Ishikawa (cell line): ENCODE results near the gene CYP11A1.

Source experiments
- CEBPB ChIP-seq: IDR thresholded peaks from 2 replicates; pipeline ENCODE4 v1.6.1; 2012
- CREB1 ChIP-seq: IDR thresholded peaks from 2 replicates; pipeline ENCODE4 v1.6.1; 2012; ENCODE audit warnings: low read depth
- EGR1 ChIP-seq: IDR thresholded peaks from 2 replicates; pipeline ENCODE4 v1.6.1; 2012
- EP300 ChIP-seq: IDR thresholded peaks from 2 replicates; pipeline ENCODE4 v1.6.1; 2012; ENCODE audit warnings: borderline replicate concordance
- FOXM1 ChIP-seq: IDR thresholded peaks from 2 replicates; pipeline ENCODE4 v1.6.1; 2012; ENCODE audit warnings: low read depth, borderline replicate concordance
- NFIC ChIP-seq: IDR thresholded peaks from 2 replicates; pipeline ENCODE4 v1.6.1; 2012
- RAD21 ChIP-seq: IDR thresholded peaks from 2 replicates; pipeline ENCODE4 v1.6.1; 2012; ENCODE audit warnings: low read depth
- REST ChIP-seq: IDR thresholded peaks from 2 replicates; pipeline ENCODE4 v1.6.1; 2012; ENCODE audit warnings: low read depth, mild to moderate bottlenecking
- TAF1 ChIP-seq: IDR thresholded peaks from 2 replicates; pipeline ENCODE4 v1.6.1; 2012; ENCODE audit warnings: low read depth, mild to moderate bottlenecking
- TCF12 ChIP-seq: IDR thresholded peaks from 2 replicates; pipeline ENCODE4 v1.6.1; 2012; ENCODE audit warnings: low read depth
- TEAD4 ChIP-seq: IDR thresholded peaks from 2 replicates; pipeline ENCODE4 v1.6.1; 2012
- YY1 ChIP-seq: IDR thresholded peaks from 2 replicates; pipeline ENCODE4 v1.6.1; 2012; ENCODE audit warnings: low read depth
- ZBTB7A ChIP-seq: IDR thresholded peaks from 2 replicates; pipeline ENCODE4 v1.6.1; 2012; ENCODE audit warnings: low read depth
- TF ChIP-seq, protein P1 (sequence below): IDR thresholded peaks from 2 replicates; pipeline ENCODE4 v1.6.1; 2012
- TF ChIP-seq, protein P2 (sequence below): IDR thresholded peaks from 2 replicates; pipeline ENCODE4 v1.6.1; 2012

CYP11A1 gene

GRCh38 chr15:74314795-74315438 lies 52.5 kb downstream of the CYP11A1 start:
- TF ChIP-seq, protein P1, sequence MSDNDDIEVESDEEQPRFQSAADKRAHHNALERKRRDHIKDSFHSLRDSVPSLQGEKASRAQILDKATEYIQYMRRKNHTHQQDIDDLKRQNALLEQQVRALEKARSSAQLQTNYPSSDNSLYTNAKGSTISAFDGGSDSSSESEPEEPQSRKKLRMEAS = no peak
- TF ChIP-seq ZBTB7A (no peak), TCF12 (no peak), EGR1 (no peak), CEBPB (no peak), TAF1 (no peak)

GRCh38 chr15:74313889-74314288 lies 53.6 kb downstream of the CYP11A1 start:
- no peak for TF ChIP-seq EGR1
- no peak for TF ChIP-seq TAF1
- no peak for TF ChIP-seq TEAD4
- TF ChIP-seq FOXM1 = no peak
- TF ChIP-seq CREB1 = no peak
- TF ChIP-seq CEBPB = no peak

DNA sequence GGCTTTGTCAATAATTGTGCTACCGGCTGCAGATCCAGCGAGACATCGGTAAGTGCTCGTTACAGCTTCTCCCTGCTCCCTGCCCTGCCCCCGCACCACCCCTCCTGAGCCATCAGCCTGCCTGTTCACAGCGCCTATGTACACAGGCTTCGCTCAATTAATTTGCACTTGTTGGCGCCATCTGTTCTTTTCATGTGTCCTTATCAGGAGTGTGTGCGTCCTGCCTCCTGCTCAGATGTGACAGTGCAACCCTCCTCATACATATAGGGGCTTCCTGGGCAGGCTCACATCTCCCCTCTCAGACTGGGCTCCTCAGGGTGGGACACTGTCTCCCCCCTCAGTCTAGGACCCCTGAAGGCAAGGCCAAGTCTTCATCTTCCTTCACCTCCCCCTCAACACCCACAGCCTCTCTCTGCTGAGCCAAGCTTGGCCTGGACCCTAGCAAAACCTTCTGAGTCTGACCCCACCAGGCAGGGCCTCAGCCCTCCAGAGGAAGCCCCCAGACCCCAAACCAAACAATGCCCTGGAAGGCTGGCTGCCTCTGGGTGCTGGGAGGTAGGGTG lies 54.9 kb downstream of the CYP11A1 start:
- TF ChIP-seq, protein P1 = no peak
- TF ChIP-seq TEAD4 (no peak), CEBPB (no peak), YY1 (no peak)

- peak; percentile 43 for TF ChIP-seq RAD21
- no peak for TF ChIP-seq EGR1
- TF ChIP-seq TCF12 = no peak
- TF ChIP-seq YY1 = no peak
- TF ChIP-seq FOXM1 = no peak
- TF ChIP-seq TEAD4 = no peak
Measured at GRCh38 chr15:74311734-74312444, 55.6 kb downstream of the CYP11A1 start.

- TF ChIP-seq RAD21 (peak; percentile 96), CREB1 (no peak)
Measured at GRCh38 chr15:74307827-74308811, 59.3 kb downstream of the CYP11A1 start.

GRCh38 chr15:74306781-74307217 lies 60.6 kb downstream of the CYP11A1 start:
- TF ChIP-seq ZBTB7A = no peak
- TF ChIP-seq YY1 = no peak
- TF ChIP-seq TCF12 = no peak
- no peak for TF ChIP-seq TAF1
- TF ChIP-seq RAD21 = no peak
- TF ChIP-seq EP300 = no peak
- TF ChIP-seq NFIC = no peak
- TF ChIP-seq CREB1 = no peak
- TF ChIP-seq, protein P1 = no peak
- no peak for TF ChIP-seq CEBPB
- TF ChIP-seq, protein P2, sequence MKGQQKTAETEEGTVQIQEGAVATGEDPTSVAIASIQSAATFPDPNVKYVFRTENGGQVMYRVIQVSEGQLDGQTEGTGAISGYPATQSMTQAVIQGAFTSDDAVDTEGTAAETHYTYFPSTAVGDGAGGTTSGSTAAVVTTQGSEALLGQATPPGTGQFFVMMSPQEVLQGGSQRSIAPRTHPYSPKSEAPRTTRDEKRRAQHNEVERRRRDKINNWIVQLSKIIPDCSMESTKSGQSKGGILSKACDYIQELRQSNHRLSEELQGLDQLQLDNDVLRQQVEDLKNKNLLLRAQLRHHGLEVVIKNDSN = no peak
- no peak for TF ChIP-seq EGR1
- no peak for TF ChIP-seq REST
- TF ChIP-seq TEAD4 = no peak

DNA sequence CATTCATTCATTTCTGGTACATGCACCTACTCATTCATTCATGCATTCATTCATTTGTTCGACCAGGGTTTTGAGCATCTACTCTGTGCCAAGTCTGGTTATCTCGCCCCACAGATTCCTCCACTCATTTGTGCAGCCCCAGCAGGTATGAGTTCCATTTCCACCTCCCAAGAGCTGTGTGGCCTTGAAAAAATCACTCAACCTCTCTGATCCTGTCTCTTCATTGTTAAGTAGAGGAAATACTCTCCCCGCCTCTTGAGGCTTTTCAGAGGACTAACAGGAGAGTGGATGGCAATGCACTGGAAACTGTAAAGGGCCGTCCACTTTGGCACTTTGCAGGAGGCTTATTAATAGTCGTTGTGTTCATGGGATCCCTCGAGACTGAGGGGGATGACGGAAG lies 61.8 kb downstream of the CYP11A1 start:
- no peak for TF ChIP-seq CREB1
- TF ChIP-seq EGR1 = no peak
- no peak for TF ChIP-seq ZBTB7A
- no peak for TF ChIP-seq RAD21
- TF ChIP-seq REST = no peak
- TF ChIP-seq CEBPB = no peak
- TF ChIP-seq FOXM1 = no peak
- TF ChIP-seq, protein P2 = no peak
- TF ChIP-seq TEAD4 = no peak
- TF ChIP-seq, protein P1 = no peak
- TF ChIP-seq NFIC = no peak
- no peak for TF ChIP-seq YY1
- TF ChIP-seq TAF1 = no peak
- no peak for TF ChIP-seq EP300
- TF ChIP-seq TCF12 = no peak
